GM23338 (cell line): ENCODE data around the gene COL9A1. TPM values are rescaled to one million over a fixed set of nuclear protein-coding genes. Genes with fewer than 3 reads are reported as not detected.

Experiments used
- ATAC-seq: fragments of 200-7000 bp; cut with Tn5 transposase; 3 replicates; pipeline ENCODE4 v1.9.1; 2020
- DNase-seq: peaks from one replicate; pipeline ENCODE4 v3.0.0-alpha.2; 2015; ENCODE audit warnings: low spot score
- H2AFZ ChIP-seq: fragments of 200-600 bp; sonication (generic); 2 replicates; pipeline ENCODE4 v1.8.0; 2016; ENCODE audit warnings: antibody characterized with exemption, mild to moderate bottlenecking, moderate library complexity
- H3F3A ChIP-seq: fragments of 200-600 bp; sonication (generic); replicated peaks from 2 replicates; pipeline ENCODE4 v1.8.0; 2017; ENCODE audit warnings: antibody characterized with exemption, mixed run types, low read depth
- H3K27ac ChIP-seq: fragments of 200-600 bp; sonication (generic); 2 replicates; pipeline ENCODE4 v1.6.1; 2016; ENCODE audit warnings: low read depth
- H3K27me3 ChIP-seq: fragments of 200-600 bp; sonication (generic); 2 replicates; pipeline ENCODE4 v1.8.0; 2016; ENCODE audit warnings: mild to moderate bottlenecking, mixed run types, moderate library complexity; ENCODE audit not compliant: insufficient read depth
- H3K36me3 ChIP-seq: fragments of 200-600 bp; sonication (generic); 2 replicates; pipeline ENCODE4 v1.8.0; 2016; ENCODE audit warnings: mild to moderate bottlenecking; ENCODE audit not compliant: insufficient read depth
- H3K4me1 ChIP-seq: fragments of 200-600 bp; sonication (generic); 2 replicates; pipeline ENCODE4 v1.8.0; 2016; ENCODE audit warnings: mild to moderate bottlenecking, moderate library complexity; ENCODE audit not compliant: insufficient read depth
- H3K4me2 ChIP-seq: fragments of 200-600 bp; sonication (generic); 2 replicates; pipeline ENCODE4 v1.7.1; 2017; ENCODE audit warnings: mixed run types
- H3K4me3 ChIP-seq: fragments of 200-600 bp; sonication (generic); 2 replicates; pipeline ENCODE4 v1.6.1; 2016; ENCODE audit warnings: mixed run types
- H3K79me2 ChIP-seq: fragments of 200-600 bp; sonication (generic); replicated peaks from 2 replicates; pipeline ENCODE4 v1.8.0; 2017; ENCODE audit warnings: mild to moderate bottlenecking; ENCODE audit not compliant: insufficient read depth
- H3K9me2 ChIP-seq: fragments of 200-600 bp; sonication (generic); 2 replicates; pipeline ENCODE4 v1.8.0; 2017; ENCODE audit not compliant: insufficient read depth
- H4K20me1 ChIP-seq: fragments of 200-600 bp; sonication (generic); replicated peaks from 2 replicates; pipeline ENCODE4 v1.8.0; 2017; ENCODE audit warnings: mild to moderate bottlenecking; ENCODE audit not compliant: insufficient read depth
- H3K27ac Mint-ChIP-seq: 2 replicates; pipeline ENCODE4 v1.8.0; 2020; ENCODE audit warnings: inconsistent platforms, mild to moderate bottlenecking, moderate library complexity, mixed read lengths
- H3K27me3 Mint-ChIP-seq: 3 replicates; pipeline ENCODE4 v1.8.0; 2022; ENCODE audit warnings: low read depth, mild to moderate bottlenecking, moderate library complexity, mixed read lengths, inconsistent platforms; ENCODE audit not compliant: insufficient read depth, poor library complexity
- H3K36me3 Mint-ChIP-seq: 3 replicates; pipeline ENCODE4 v1.8.0; 2021; ENCODE audit warnings: low read depth, mild to moderate bottlenecking, inconsistent platforms, moderate library complexity, mixed read lengths
- H3K4me1 Mint-ChIP-seq: 3 replicates; pipeline ENCODE4 v1.8.0; 2020; ENCODE audit warnings: mild to moderate bottlenecking, inconsistent platforms, mixed read lengths
- H3K4me3 Mint-ChIP-seq: 3 replicates; pipeline ENCODE4 v1.8.0; 2021; ENCODE audit warnings: moderate library complexity, mild to moderate bottlenecking, inconsistent platforms, mixed read lengths
- H3K9me3 Mint-ChIP-seq: 3 replicates; pipeline ENCODE4 v1.8.0; 2020; ENCODE audit warnings: moderate library complexity, mild to moderate bottlenecking, inconsistent platforms, mixed read lengths
- EZH2 ChIP-seq: fragments of 200-600 bp; sonication (generic); IDR thresholded peaks from one replicate; pipeline ENCODE4 v1.8.0; 2017; ENCODE audit warnings: antibody characterized with exemption, mild to moderate bottlenecking, low read depth; ENCODE audit not compliant: unreplicated experiment
- EZH2phosphoT487 ChIP-seq: fragments of 200-600 bp; sonication (generic); IDR thresholded peaks from one replicate; pipeline ENCODE4 v1.8.1; 2018; ENCODE audit warnings: antibody characterized with exemption; ENCODE audit not compliant: unreplicated experiment
- POLR2AphosphoS5 ChIP-seq: IDR thresholded peaks from 2 replicates; pipeline ENCODE4 v1.6.1; 2016; ENCODE audit warnings: antibody characterized with exemption, low read depth
- polyA plus RNA-seq: library from polyadenylated mRNA; unstranded; fragments of >200 nt; fragmentation: Nextera tagmentation; extraction: Ambion mirVana; gene quantifications from 2 replicates; pipeline ENCODE4 v1.2.1, GENCODE V29; 2016
- total RNA-seq: library from RNA; depleted of rRNA; stranded (reverse); fragments of >200 nt; shearing (Covaris generic); gene quantifications from 2 replicates; pipeline ENCODE4 v1.2.3, GENCODE V29; 2014
- TF ChIP-seq, protein P1 (sequence below): IDR thresholded peaks from one replicate; pipeline ENCODE4 v1.6.1; 2018; ENCODE audit warnings: antibody characterized with exemption; ENCODE audit not compliant: unreplicated experiment
- TF ChIP-seq, protein P2 (sequence below): fragments of 250-450 bp; sonication (Bioruptor Pico); IDR thresholded peaks from 2 replicates; pipeline ENCODE4 v1.5.0; 2020; ENCODE audit warnings: mild to moderate bottlenecking, moderate library complexity

COL9A1 gene
- total and polyA plus RNA-seq, 2 experiments from 2014 or later = 16.0 to 20.3 TPM

DNA sequence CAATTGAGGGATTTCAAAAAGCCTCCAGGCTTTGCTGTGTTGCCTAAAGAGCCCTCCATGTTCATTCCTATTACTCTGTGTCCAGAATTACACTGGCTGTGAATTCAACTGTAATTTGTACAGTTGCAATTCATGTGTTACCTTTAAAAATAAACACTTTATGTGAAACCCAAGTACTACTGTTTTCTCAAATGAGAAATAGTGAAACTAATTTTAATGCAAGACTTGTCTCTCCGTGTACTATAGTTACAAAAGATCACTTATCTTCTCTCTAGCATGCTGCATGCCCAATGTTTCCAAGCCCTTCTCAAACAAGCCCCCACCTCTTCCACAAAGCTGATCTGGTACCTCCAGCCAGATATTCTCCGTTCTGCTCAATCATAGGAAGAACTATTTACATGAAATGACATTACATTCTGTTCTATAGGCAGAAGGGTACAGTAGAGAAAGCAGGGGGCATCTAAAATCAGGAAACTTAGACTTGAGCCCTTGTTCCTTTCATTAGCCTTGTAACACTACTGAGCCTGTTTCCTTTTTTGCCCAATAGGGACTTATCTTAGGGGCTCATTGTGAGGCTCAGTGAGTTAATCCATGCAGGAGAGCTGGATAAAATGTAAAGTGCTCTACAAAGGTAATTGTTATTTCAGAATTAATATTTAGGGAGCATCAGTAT lies 12.3 kb upstream of the COL9A1 start:
- Histone ChIP-seq H3F3A (no peaks in the 10 kb centered on the region), H3K9me2 (no peaks in the 10 kb centered on the region), H3K27ac (no peak overlapping the region), H3K79me2 (no peaks in the 10 kb centered on the region), H3K27me3 (no peaks in the 10 kb centered on the region), H3K4me2 (no peak overlapping the region), H3K4me1 (no peaks in the 10 kb centered on the region), H3K36me3 (no peaks in the 10 kb centered on the region; the same call in 1 of the 2 replicates), H3K4me3 (no peak overlapping the region), H4K20me1 (no peaks in the 10 kb centered on the region), H2AFZ (no peak overlapping the region)
- TF ChIP-seq, protein P1, sequence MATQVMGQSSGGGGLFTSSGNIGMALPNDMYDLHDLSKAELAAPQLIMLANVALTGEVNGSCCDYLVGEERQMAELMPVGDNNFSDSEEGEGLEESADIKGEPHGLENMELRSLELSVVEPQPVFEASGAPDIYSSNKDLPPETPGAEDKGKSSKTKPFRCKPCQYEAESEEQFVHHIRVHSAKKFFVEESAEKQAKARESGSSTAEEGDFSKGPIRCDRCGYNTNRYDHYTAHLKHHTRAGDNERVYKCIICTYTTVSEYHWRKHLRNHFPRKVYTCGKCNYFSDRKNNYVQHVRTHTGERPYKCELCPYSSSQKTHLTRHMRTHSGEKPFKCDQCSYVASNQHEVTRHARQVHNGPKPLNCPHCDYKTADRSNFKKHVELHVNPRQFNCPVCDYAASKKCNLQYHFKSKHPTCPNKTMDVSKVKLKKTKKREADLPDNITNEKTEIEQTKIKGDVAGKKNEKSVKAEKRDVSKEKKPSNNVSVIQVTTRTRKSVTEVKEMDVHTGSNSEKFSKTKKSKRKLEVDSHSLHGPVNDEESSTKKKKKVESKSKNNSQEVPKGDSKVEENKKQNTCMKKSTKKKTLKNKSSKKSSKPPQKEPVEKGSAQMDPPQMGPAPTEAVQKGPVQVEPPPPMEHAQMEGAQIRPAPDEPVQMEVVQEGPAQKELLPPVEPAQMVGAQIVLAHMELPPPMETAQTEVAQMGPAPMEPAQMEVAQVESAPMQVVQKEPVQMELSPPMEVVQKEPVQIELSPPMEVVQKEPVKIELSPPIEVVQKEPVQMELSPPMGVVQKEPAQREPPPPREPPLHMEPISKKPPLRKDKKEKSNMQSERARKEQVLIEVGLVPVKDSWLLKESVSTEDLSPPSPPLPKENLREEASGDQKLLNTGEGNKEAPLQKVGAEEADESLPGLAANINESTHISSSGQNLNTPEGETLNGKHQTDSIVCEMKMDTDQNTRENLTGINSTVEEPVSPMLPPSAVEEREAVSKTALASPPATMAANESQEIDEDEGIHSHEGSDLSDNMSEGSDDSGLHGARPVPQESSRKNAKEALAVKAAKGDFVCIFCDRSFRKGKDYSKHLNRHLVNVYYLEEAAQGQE = no peak
- no peak for TF ChIP-seq EZH2
- no peak for TF ChIP-seq POLR2AphosphoS5
- no peak for TF ChIP-seq EZH2phosphoT487
- Mint-ChIP-seq H3K4me1 (peaks cover 3% of the 10 kb centered on the region; the same call in 2 of the 3 replicates), H3K9me3 (peaks cover 27% of the 10 kb centered on the region), H3K36me3 (peaks cover 15% of the 10 kb centered on the region; the same call in 2 of the 3 replicates), H3K27ac (no peak overlapping the region), H3K27me3 (no peaks in the 10 kb centered on the region), H3K4me3 (no peak overlapping the region)
- ATAC-seq (no peak), DNase-seq (no peak)

DNA sequence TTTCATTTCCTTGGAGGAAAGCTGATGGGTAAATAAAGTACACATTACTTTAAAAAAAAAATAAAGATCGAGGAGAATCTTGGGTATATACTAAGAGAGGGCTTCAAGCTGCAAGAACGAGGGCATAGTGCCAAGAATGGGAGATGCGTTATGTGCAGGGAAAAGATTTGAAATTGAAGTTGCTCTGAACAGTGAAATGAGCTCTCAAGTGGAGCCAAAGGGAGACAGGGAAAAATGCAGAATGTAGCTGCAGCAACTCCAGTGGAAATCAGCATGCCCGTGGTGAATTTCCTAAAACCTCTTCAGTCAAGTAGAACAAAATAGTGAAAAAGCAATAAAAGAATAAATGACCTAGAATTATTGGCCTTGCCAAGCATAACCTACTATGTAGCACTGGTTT lies 11.4 kb upstream of the COL9A1 start:
- Histone ChIP-seq H3K27ac (no peak overlapping the region), H3F3A (no peaks in the 10 kb centered on the region), H4K20me1 (no peaks in the 10 kb centered on the region), H2AFZ (no peak overlapping the region), H3K79me2 (no peaks in the 10 kb centered on the region), H3K36me3 (no peaks in the 10 kb centered on the region; the same call in 1 of the 2 replicates), H3K4me3 (no peak overlapping the region), H3K4me1 (no peaks in the 10 kb centered on the region), H3K4me2 (no peak overlapping the region), H3K27me3 (no peaks in the 10 kb centered on the region), H3K9me2 (no peaks in the 10 kb centered on the region)
- DNase-seq = no peak
- Mint-ChIP-seq H3K36me3 (peaks cover 15% of the 10 kb centered on the region; the same call in 2 of the 3 replicates), H3K27ac (no peak overlapping the region), H3K4me1 (peaks cover 3% of the 10 kb centered on the region; the same call in 2 of the 3 replicates), H3K4me3 (no peak overlapping the region), H3K27me3 (no peaks in the 10 kb centered on the region), H3K9me3 (peaks cover 27% of the 10 kb centered on the region)
- ATAC-seq = no peak
- TF ChIP-seq, protein P2, sequence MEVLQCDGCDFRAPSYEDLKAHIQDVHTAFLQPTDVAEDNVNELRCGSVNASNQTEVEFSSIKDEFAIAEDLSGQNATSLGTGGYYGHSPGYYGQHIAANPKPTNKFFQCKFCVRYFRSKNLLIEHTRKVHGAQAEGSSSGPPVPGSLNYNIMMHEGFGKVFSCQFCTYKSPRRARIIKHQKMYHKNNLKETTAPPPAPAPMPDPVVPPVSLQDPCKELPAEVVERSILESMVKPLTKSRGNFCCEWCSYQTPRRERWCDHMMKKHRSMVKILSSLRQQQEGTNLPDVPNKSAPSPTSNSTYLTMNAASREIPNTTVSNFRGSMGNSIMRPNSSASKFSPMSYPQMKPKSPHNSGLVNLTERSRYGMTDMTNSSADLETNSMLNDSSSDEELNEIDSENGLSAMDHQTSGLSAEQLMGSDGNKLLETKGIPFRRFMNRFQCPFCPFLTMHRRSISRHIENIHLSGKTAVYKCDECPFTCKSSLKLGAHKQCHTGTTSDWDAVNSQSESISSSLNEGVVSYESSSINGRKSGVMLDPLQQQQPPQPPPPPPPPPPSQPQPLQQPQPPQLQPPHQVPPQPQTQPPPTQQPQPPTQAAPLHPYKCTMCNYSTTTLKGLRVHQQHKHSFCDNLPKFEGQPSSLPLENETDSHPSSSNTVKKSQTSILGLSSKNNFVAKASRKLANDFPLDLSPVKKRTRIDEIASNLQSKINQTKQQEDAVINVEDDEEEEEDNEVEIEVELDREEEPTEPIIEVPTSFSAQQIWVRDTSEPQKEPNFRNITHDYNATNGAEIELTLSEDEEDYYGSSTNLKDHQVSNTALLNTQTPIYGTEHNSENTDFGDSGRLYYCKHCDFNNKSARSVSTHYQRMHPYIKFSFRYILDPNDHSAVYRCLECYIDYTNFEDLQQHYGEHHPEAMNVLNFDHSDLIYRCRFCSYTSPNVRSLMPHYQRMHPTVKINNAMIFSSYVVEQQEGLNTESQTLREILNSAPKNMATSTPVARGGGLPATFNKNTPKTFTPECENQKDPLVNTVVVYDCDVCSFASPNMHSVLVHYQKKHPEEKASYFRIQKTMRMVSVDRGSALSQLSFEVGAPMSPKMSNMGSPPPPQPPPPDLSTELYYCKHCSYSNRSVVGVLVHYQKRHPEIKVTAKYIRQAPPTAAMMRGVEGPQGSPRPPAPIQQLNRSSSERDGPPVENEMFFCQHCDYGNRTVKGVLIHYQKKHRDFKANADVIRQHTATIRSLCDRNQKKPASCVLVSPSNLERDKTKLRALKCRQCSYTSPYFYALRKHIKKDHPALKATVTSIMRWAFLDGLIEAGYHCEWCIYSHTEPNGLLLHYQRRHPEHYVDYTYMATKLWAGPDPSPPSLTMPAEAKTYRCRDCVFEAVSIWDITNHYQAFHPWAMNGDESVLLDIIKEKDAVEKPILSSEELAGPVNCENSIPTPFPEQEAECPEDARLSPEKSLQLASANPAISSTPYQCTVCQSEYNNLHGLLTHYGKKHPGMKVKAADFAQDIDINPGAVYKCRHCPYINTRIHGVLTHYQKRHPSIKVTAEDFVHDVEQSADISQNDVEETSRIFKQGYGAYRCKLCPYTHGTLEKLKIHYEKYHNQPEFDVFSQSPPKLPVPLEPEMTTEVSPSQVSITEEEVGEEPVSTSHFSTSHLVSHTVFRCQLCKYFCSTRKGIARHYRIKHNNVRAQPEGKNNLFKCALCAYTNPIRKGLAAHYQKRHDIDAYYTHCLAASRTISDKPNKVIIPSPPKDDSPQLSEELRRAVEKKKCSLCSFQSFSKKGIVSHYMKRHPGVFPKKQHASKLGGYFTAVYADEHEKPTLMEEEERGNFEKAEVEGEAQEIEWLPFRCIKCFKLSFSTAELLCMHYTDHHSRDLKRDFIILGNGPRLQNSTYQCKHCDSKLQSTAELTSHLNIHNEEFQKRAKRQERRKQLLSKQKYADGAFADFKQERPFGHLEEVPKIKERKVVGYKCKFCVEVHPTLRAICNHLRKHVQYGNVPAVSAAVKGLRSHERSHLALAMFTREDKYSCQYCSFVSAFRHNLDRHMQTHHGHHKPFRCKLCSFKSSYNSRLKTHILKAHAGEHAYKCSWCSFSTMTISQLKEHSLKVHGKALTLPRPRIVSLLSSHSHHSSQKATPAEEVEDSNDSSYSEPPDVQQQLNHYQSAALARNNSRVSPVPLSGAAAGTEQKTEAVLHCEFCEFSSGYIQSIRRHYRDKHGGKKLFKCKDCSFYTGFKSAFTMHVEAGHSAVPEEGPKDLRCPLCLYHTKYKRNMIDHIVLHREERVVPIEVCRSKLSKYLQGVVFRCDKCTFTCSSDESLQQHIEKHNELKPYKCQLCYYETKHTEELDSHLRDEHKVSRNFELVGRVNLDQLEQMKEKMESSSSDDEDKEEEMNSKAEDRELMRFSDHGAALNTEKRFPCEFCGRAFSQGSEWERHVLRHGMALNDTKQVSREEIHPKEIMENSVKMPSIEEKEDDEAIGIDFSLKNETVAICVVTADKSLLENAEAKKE (CRISPR knock-in tag) = no peak
- TF ChIP-seq, protein P1 = no peak
